ENCODE results near the gene TCP11L2. TPM values are rescaled to one million over a fixed set of nuclear protein-coding genes. Genes with fewer than 3 reads are reported as not detected.
A peak's percentile ranks its signal among the peaks of the same experiment; 100 is the strongest.

Gene TCP11L2
- total RNA-seq, 2 experiments from 2014 or later: 20.9 to 21.0 TPM

DNA sequence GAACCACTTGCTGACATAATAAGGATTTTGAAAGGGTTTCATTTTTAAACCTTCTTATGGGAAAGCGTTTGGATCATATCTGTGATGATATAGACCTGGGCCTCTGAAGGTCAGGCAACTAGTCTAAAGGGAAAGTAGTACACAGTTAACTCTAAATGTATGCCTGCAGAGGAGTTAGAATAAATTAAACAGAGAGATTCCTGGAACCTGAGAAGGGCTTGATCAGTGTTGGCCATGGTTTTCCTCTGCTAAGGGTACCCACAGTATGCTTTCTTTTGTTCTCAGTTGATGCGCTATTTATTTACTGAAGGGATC, 40.6 kb downstream of the TCP11L2 start:
- no peak overlapping the region for H3K4me3 Mint-ChIP-seq
- no peaks in the 10 kb centered on the region for H3K4me1 Mint-ChIP-seq
- H3K9me3 Mint-ChIP-seq: no peaks in the 10 kb centered on the region
- POLR2A ChIA-PET: no interaction called here
- no peak overlapping the region for H3K27ac Mint-ChIP-seq
- no peak for DNase-seq
- H3K27me3 Mint-ChIP-seq: no peaks in the 10 kb centered on the region
- peaks cover 9% of the 10 kb centered on the region for H3K36me3 Mint-ChIP-seq (ENCODE audit: low read depth)
- CTCF ChIA-PET: interaction anchor here (0.7 kb wide), 1 partner anchor 14 kb away, joined by 3 read pairs; the partner anchor contains the start of gene POLR3B

DNA sequence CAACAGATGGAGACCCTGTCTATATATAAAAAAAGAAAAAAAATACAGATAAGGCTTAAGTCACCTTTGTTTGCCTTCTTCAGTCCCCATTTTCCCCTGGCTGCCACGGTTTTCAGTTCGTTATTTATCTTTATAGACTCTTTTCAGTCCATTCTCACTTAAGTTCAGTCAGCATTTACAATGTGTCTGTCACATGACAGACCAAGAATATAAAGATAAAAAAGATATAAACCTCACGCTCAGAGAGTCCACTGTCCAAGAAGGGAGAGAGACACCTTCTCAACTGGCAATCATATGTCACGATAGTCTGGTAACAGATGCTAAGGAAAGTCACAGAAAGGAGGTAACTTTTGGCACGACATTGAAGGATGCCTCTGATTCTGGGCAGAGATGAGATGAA, 41.6 kb downstream of the TCP11L2 start:
- no peaks in the 10 kb centered on the region for H3K9me3 Mint-ChIP-seq
- no peak for DNase-seq
- H3K4me3 Mint-ChIP-seq: no peak overlapping the region
- CTCF ChIA-PET: no interaction called here
- no peak overlapping the region for H3K27ac Mint-ChIP-seq
- H3K27me3 Mint-ChIP-seq: no peaks in the 10 kb centered on the region
- POLR2A ChIA-PET: no interaction called here
- no peaks in the 10 kb centered on the region for H3K4me1 Mint-ChIP-seq
- H3K36me3 Mint-ChIP-seq (ENCODE audit: low read depth): peaks cover 8% of the 10 kb centered on the region

DNA sequence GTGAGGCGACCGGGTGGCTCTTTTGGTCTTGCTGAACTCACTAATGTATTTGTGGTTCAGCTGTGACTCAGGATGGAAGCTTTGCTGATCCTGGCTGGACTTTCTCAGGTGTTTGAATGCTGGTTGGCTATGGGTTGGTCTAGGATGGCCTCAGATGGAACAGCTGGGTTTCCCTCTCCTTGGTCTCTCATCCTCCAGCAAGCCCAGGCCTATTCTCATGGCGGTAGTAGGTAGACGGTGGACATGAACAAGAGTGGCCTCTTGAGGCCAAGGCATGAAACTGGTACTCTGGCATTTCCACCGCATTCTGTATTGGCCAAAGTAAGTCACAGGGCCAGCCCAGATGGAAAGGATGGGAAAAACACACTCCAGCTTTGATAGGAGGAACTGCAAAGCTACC, 43.2 kb downstream of the TCP11L2 start:
- peaks cover 6% of the 10 kb centered on the region for H3K36me3 Mint-ChIP-seq (ENCODE audit: low read depth)
- POLR2A ChIA-PET: no interaction called here
- H3K9me3 Mint-ChIP-seq: no peaks in the 10 kb centered on the region
- CTCF ChIA-PET: interaction anchor here (1.3 kb wide), 1 partner anchor 11 kb away, joined by 3 read pairs; no protein-coding TSS in a partner anchor
- peaks cover 2% of the 10 kb centered on the region for H3K27me3 Mint-ChIP-seq
- H3K4me3 Mint-ChIP-seq: no peak overlapping the region
- DNase-seq: no peak
- no peaks in the 10 kb centered on the region for H3K4me1 Mint-ChIP-seq
- H3K27ac Mint-ChIP-seq: no peak overlapping the region

DNA sequence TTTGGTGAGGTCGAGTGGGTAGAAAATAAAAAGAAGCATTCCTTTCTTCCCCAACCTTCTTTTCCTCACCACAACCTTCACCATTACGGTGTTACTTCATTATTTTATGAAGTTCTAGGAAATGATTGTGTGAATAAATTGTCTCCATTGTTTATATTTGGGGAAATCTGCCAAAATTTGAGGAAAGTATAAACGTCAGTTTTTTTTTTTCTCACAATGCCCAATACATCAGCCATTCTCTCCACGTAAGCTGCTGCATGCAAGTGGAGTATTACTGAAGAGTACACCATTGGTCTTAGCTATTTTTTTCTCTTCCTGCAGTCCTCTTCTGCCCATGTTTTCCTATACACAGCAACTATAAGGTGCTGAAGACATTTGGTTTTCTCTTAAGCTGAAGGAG, 45.9 kb downstream of the TCP11L2 start:
- no peaks in the 10 kb centered on the region for H3K9me3 Mint-ChIP-seq
- peaks cover 3% of the 10 kb centered on the region for H3K27me3 Mint-ChIP-seq
- CTCF ChIA-PET: interaction anchor here (1.0 kb wide), 1 partner anchor 9 kb away, joined by 4 read pairs; the partner anchor contains the start of gene POLR3B
- no peaks in the 10 kb centered on the region for H3K4me1 Mint-ChIP-seq
- peaks cover 6% of the 10 kb centered on the region for H3K36me3 Mint-ChIP-seq (ENCODE audit: low read depth)
- POLR2A ChIA-PET: no interaction called here
- DNase-seq: no peak
- no peak overlapping the region for H3K4me3 Mint-ChIP-seq
- H3K27ac Mint-ChIP-seq: no peak overlapping the region

- Mint-ChIP-seq H3K36me3 (ENCODE audit: low read depth) (no peaks in the 10 kb centered on the region), H3K27me3 (peaks cover 3% of the 10 kb centered on the region), H3K4me1 (peaks cover 10% of the 10 kb centered on the region), H3K9me3 (no peaks in the 10 kb centered on the region), H3K27ac (no peak overlapping the region), H3K4me3 (no peak overlapping the region)
- no peak for DNase-seq
- POLR2A ChIA-PET: no interaction called here
- CTCF ChIA-PET: no interaction called here
Measured at GRCh38 chr12:106353175-106353574, 50.6 kb downstream of the TCP11L2 start.

DNA sequence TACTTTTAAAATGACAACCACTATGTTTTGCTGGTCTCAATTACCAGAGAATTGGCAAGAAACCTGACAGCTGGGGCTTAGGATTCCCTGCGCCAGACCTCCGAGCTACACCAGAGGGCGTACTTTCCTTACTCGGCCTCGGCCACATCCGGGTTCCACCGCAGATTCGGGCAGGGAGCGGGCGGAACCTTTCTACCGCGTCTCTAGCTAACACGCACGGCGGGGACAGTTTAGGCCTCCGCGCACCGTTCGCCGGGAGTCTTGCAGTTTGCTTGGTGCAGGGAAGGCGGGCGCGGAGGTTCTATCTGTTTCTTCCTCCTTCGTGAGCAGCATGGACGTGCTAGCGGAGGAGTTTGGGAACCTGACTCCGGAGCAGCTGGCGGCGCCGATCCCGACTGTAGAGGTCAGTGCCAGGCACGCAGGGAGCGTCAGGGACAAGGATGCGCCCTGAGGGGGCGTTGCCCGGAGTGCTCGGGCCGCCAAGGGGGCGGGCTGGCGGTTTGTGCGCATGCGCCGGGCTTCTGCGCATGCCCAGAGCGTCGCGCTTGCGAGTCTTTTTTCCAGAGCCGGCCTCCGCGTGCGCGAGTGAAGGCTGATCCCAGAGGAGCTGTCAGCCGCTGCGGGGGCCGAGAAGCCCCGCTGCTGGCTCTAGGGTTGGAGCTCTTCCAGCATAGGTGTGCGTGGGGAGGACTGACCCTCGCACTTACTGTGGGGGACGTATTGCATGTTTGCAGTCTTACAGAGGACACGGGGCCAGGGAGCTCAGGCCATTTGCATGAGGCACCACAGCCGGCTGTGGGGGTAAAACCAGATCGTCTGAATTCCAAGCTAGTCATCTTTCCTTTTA, 55.2 kb downstream of the TCP11L2 start, which contains the start of gene POLR3B:
Gene POLR3B, plus strand, starts transcription at position 200 of the 847 bp plus-strand sequence. Its CDS starts 132 bp downstream, at position 332.
- Mint-ChIP-seq H3K36me3 (ENCODE audit: low read depth) (no peaks in the 10 kb centered on the region), H3K9me3 (no peaks in the 10 kb centered on the region)
- POLR2A ChIA-PET: interaction anchor here (0.6 to 0.7 kb wide), 2 partner anchors 288 to 643 kb away, joined by 3 read pairs; no protein-coding TSS in a partner anchor

DNA sequence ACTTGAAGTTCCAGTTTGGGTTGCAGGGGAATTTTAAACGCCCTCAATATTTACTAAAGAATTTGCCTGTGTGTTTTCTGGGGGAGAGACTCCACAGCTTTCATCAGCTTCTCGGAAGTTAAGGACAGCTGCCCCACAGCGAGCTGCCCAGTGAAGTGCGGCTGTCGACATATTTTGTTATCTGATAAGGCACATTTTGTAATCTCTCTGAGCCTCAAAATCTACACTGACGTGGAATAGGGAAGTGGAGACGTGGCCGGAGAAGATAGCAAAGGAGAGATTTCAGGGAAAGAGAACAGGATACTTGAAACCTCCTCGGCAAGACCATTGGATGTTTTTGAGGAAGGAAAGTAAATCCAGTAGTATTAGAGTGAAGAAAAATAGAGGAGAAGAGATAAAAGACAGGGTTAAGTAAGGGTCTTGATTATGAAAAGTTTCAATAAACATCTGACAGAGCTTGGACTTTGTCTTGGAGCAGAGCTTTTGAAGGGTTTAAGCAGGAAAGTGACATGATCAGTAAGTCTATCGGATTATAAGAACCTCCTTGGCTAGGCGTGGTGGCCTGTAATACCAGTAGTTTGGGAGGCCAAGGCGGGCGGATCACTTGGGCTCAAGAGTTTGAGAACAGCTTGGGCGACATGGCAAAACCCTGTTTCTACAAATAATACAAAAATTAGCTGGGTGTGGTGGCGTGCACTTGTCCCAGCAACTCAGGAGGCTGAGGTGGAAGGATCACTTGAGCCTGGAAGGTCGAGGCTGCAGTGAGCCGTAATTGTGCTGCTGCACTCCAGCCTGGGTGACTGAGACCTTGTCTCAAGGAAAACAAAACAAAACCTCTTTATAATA, 56.1 kb downstream of the TCP11L2 start:
- Mint-ChIP-seq H3K27me3 (no peaks in the 10 kb centered on the region), H3K27ac (peak overlapping the region; percentile 92), H3K4me1 (peaks cover 18% of the 10 kb centered on the region), H3K36me3 (ENCODE audit: low read depth) (no peaks in the 10 kb centered on the region), H3K9me3 (no peaks in the 10 kb centered on the region), H3K4me3 (peak overlapping the region; percentile 87)
- POLR2A ChIA-PET: interaction anchor here (0.5 to 0.7 kb wide), 2 partner anchors 642 to 1900 kb away, joined by 3 read pairs; no protein-coding TSS in a partner anchor
- CTCF ChIA-PET: interaction anchor here (0.5 to 2.5 kb wide), 14 partner anchors 9 to 613 kb away, joined by 3 to 19 read pairs (median 6); no protein-coding TSS in a partner anchor
- DNase-seq: no peak

More for the DNA sequence above, 55.2 kb downstream of the TCP11L2 start, which contains the start of gene POLR3B:
- Mint-ChIP-seq H3K27ac (peak within 1 kb of the TSS; percentile 92), H3K4me1 (peaks cover 18% of the 10 kb centered on the region), H3K4me3 (peak within 1 kb of the TSS; percentile 87), H3K27me3 (no peaks in the 10 kb centered on the region)
- peak; percentile 97 for DNase-seq
- CTCF ChIA-PET: interaction anchor here (0.5 to 2.5 kb wide), 28 partner anchors 9 to 1310 kb away, joined by 3 to 19 read pairs (median 3); no protein-coding TSS in a partner anchor

GRCh38 chr12:106359646-106360399, 57.3 kb downstream of the TCP11L2 start:
- Mint-ChIP-seq H3K27me3 (no peaks in the 10 kb centered on the region), H3K27ac (no peak overlapping the region), H3K36me3 (ENCODE audit: low read depth) (peaks cover 2% of the 10 kb centered on the region), H3K9me3 (no peaks in the 10 kb centered on the region), H3K4me3 (no peak overlapping the region), H3K4me1 (peaks cover 18% of the 10 kb centered on the region)
- CTCF ChIA-PET: interaction anchor here (0.6 kb wide), 1 partner anchor 609 kb away, joined by 4 read pairs; no protein-coding TSS in a partner anchor
- POLR2A ChIA-PET: no interaction called here
- DNase-seq: no peak

- no peak overlapping the region for H3K4me3 Mint-ChIP-seq
- CTCF ChIA-PET: interaction anchor here (0.5 to 0.6 kb wide), 2 partner anchors 25 to 438 kb away, joined by 3 read pairs; no protein-coding TSS in a partner anchor
- H3K27me3 Mint-ChIP-seq: no peaks in the 10 kb centered on the region
- no peak overlapping the region for H3K27ac Mint-ChIP-seq
- H3K36me3 Mint-ChIP-seq (ENCODE audit: low read depth): peaks cover 2% of the 10 kb centered on the region
- DNase-seq: no peak
- no peaks in the 10 kb centered on the region for H3K9me3 Mint-ChIP-seq
- POLR2A ChIA-PET: no interaction called here
- H3K4me1 Mint-ChIP-seq: peaks cover 18% of the 10 kb centered on the region
Measured at GRCh38 chr12:106360400-106360994, 58.0 kb downstream of the TCP11L2 start.

DNA sequence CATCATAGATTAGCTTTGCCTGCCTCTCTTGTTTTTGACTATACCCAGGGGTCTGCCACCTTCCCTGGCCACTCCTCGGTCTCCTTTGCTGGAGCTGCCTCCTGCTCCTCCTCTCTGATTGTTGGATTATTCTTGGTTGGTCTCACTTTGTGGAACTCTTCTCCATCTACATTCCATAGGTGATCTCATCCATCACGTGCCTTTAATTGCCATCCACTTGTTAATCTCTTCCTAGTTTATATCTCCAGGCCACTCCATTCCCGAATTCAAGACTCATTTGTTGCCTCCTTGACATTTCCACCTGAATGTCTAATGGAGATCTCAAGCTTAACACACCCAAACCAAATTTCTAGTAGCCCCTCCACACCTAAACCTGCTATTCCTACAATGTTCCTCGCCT, 60.4 kb downstream of the TCP11L2 start:
- Mint-ChIP-seq H3K4me3 (no peak overlapping the region), H3K27me3 (no peaks in the 10 kb centered on the region), H3K4me1 (peaks cover 8% of the 10 kb centered on the region), H3K27ac (no peak overlapping the region), H3K36me3 (ENCODE audit: low read depth) (peaks cover 2% of the 10 kb centered on the region), H3K9me3 (no peaks in the 10 kb centered on the region)
- ChIA-PET POLR2A (no interaction called here), CTCF (interaction anchor here (1.3 kb wide), 1 partner anchor 15 kb away, joined by 3 read pairs; no protein-coding TSS in a partner anchor)
- DNase-seq: no peak

- Mint-ChIP-seq H3K9me3 (no peaks in the 10 kb centered on the region), H3K27ac (no peak overlapping the region), H3K27me3 (no peaks in the 10 kb centered on the region), H3K36me3 (ENCODE audit: low read depth) (peaks cover 2% of the 10 kb centered on the region), H3K4me3 (no peak overlapping the region), H3K4me1 (no peaks in the 10 kb centered on the region)
- CTCF ChIA-PET: interaction anchor here (1.3 kb wide), 1 partner anchor 13 kb away, joined by 3 read pairs; no protein-coding TSS in a partner anchor
- POLR2A ChIA-PET: interaction anchor here (0.6 kb wide), 1 partner anchor 422 kb away, joined by 6 read pairs; no protein-coding TSS in a partner anchor
- no peak for DNase-seq
Measured at GRCh38 chr12:106364261-106364660, 61.7 kb downstream of the TCP11L2 start.

Measured in activated CD4-positive, alpha-beta T cell treated with anti-CD3 and anti-CD28 coated beads, Interleukin-2, amount 10 ng/mL, durations not matched to agents 7 days and 5 days (primary cell).